HPDE6-E6E7 (cell line): ENCODE results near the gene PROSER3.
"Not testable (repeated sequence)": the region's sequence is repeated elsewhere in the genome, so short reads cannot be mapped to it uniquely, and the experiment has no call there.

Experiments used
- DNase-seq: peaks from one replicate; pipeline ENCODE4 v3.0.0; 2011; ENCODE audit warnings: missing footprints; ENCODE audit errors: extremely low spot score

The PROSER3 gene

DNA sequence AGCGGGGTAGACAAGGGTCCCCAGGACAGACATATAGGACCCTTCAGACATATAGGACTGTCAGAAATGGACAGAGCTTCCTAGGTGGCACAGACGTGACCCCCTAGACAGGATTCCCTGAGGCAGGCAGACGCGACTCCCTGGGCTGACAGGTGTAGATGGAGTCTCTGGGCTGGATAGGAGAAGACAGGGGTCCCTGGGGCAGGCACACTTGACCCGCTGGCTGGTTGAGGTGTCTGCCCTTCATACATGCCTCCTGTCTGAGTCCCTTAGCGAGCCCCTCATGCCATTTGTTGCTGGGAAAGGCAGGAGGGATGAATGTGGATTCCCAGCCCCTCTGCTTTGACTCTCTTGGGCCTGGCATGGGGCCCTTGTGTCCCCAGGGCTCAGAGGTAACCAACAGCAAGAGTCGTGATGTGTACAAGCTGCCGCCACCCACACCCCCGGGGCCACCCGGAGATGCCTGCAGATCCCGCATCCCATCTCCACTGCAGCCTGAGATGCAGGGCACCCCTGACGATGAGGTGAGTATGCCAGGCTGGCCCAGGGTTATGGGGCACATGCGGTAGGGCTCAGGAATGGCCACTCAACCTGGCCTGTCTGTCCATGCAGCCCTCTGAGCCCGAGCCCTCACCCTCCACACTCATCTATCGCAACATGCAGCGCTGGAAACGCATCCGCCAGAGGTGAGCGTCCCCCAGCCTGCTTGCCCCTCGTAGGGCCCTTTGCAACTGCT is 4.2 kb upstream of the PROSER3 start:
- DNase-seq: no peak

- DNase-seq: no peak
Observed at GRCh38 chr19:35754370-35755130, 3.4 kb upstream of the PROSER3 start.

- DNase-seq: no peak
Observed at GRCh38 chr19:35755131-35755549, 2.8 kb upstream of the PROSER3 start.

DNA sequence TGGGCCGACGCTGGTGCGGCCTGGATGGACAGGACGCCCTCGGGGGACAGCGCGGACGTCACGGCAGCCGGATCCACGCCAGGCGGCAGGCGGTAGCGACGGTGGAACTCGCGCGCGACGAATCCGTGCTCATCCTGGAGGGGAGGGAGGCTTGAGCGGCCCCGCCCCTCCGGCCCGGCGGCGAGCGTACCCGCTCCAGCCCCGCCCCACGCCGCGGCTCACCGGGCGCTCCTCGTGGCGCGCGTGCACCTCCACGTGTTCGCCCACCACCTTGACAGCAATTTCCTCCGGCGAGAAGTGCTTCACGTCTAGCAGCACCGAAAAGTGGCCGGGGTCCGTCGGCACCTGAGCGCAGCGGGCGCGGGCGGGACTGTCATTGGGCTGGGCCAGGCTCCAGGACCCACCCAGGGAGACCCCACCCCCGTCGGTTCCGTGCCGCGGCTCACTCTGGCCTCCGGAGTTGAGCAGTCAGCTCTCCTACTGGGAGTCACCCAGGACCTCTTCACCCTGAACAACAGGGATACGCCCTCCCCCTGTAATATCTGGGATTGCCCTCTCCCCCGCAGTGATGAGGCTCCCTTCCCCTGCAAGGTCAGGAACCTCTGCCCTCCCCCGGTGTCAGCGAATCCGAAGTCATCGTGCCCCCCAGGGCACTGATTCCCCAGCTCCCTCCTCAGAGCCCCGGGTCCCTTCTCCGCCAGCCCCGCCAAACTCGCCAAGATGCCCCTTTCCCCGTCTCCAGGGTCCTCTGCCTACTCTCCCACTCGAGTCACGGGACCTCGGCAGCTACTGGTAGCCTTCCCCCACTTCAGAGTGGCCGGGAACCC is 2.2 kb upstream of the PROSER3 start:
- DNase-seq: no peak

DNA sequence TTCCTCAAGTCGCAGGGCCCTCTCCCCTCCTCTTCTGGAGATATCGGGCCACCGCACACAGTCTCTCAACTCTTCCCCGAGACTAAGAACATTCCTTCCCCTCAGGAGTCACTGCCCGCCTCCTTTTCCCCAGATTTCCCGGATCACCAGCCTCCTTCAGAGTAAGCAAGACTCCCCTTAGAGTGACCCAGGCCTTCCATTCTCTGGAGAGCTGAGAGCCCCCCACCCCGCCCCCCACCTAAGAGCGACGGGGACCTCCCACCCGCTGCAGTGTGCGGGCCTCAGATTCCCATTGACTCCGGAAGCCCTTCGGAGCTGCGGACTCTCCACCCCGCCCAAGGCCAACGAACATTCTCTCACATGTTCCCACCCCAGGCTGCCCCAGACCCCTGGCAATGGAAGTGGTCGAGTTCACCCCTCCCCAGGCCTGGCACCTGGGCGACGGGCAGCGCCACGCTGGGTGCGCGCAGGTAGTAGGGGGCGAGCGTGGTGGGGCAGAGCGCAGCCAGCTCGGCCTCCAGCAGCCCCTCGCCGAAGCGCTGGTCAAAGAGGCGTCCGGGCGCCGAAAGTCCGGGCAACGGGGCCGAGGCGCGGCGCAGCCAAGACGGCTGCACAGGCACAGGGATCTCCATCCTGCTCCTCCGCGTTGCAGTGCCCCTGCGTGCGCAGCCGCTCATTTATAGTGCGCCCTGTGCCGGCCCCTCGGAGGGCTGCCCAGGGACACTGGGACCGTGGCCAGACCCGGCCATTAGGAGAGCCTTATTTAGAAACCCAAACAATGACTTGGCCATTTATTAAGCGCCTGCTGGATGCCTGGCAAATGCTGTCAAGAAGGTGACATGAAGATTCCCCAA is 1.4 kb upstream of the PROSER3 start, which contains the start of gene HSPB6:
HSPB6 (minus strand) TSS at position 653 of the 854 bp plus-strand sequence; CDS start at position 632, 21 bp downstream.
- no peak for DNase-seq

DNA sequence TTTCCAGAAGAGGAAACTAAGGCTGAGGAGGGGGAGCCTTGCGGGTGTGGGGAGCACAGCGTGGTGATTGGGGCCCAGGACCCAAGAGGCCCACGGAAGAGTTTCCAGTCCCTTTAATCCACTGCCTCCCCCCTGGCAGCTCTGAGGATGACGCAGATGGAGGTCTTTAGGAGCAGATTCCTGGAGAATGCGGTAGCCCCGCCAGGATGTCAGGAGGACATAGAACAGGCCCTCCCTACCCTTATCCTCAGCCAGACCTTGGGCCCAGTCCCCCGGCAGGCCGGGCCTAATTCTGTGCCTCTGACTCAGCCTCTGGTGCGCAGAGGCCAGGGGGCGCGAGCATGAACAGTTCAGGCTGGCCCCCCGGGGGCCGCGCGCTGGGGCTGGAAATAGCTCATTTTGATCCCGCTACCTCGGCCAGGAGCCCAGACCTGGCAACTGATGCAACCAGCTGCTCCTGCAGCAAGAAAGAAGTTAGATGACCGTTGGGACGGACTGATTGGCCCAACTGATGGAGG is 686 bp upstream of the PROSER3 start:
- DNase-seq: peak; percentile 29

GRCh38 chr19:35759697-35760096 is 1.7 kb downstream of the PROSER3 start:
- DNase-seq: no peak

DNA sequence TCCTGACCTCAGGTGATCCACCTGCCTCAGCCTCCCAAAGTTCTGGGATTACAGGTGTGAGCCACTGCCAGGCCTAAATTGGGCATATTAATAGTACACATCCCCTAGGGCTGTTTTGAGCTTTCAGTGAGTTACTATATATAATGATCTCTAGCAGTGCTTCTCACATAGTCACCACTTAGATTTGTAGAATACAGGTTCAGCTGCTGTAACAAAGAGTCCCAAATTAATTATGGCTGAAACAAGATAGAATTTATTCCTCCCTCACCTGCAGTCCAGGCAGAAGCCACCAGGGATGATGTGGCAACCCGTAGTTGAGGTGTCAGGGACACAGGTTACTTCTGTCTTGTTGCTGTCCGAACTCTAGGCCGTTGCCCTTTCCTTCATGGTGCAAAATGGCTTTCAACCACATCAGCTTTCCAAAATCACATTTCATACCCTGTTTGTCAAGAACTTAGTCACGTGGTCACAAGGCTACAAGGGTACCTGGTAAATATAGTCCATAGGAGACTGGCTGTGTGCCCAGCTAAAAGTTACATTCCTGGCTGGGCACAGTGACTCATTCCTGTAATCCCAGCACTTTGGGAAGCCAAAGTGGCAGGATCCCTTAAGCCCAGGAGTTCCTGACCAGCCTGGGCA is 2.9 kb downstream of the PROSER3 start:
- no peak for DNase-seq

DNA sequence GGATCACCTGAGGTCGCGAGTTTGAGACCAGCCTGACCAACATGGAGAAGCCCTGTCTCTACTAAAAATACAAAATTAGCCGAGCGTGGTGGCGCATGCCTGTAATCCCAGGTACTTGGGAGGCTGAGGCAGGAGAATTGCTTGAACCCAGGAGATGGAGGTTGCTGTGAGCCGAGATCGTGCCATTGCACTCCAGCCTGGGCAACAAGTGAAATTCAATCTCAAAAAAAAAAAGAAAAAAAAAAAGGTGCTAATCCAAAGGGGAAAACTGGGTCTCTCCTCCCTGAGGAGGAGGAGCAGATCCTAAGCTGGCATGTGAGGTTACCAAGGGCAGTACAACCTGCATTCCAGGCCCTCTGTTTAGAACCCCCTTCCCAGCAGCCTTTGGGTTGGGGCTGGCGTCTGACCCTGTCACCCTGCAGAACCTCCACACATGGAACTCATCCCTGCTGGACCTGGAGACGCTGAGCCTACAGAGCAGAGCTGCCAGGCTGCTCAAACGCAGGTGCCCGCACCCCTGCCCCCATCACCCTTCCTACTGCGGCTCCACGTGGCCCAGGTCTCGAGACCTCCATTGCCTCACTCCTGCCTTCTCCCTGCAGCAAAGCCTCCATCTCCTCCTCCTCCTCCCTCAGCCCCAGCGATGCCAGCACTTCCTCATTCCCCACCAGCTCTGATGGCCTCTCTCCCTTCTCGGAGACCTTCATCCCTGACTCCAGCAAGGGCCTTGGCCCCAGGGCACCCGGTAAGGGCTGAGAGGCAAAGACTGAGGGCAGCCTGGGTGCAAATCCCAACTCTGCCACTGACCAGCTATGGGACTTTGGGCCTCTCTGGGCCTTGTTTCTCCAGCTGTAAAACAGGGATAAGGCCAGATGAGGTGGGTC is 6.7 kb downstream of the PROSER3 start:
- DNase-seq: no peak

DNA sequence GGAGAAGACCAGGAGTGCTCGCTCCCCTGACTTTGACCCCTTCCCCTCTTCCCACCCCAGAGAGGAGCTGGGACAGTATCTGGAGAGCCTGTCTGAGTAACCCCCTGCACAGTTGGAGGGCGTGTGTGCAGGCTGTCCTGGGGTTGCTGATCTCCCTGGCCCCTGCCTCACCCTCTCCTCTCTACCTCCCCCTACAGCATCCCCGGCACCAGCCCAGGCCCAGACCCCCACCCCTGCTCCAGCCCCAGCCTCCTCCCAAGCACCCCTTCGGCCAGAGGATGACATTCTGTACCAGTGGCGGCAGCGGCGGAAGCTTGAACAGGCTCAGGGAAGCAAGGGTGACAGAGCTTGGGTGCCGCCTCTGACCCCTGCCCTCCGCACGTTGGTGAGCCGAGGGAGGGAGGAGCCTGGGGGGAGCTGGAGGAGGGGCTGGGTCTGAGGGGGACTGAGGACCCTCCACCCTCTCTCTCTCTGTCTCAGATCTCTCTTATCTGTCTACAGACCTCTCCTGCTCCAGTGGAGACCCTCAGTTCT is 8.7 kb downstream of the PROSER3 start:
- no peak for DNase-seq

DNA sequence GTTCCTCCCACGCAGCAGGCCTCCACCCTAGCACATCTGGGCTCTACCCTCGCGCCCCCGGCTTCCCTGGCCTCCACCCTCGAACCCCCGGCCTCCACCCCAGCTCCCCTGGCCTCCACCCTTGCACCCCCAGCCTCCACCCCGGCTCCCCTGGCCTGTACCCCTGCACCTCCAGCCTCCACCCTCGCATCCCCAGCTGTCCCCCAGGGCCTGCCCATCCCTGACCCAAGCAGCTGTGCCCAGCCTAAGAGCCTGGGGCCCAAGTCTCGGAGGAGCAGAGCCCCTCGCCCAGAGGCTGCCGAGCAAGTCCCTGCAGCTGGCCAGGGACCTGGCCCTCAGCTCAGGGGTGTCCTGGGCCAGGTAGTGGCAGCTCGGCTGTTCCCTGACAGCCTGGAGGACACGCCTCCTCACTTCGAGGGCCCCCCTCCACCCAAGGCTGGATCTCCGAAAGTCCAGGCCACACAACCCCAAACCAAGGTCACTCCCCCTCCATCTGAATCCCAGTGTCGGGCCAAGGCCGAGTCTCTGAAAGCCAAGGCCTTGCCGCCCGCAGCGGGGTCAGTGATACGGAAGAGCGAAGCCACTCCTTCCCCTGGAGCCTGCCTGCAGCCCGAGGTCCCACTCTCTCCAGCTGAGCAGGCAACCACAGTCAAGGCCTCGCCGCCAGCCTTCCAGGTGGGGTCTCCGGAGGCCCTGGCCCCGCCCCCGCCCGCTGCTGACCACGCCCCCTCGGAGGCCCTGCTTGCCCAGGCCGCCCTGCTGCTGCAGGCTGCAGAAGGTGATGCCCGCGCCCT is 9.5 kb downstream of the PROSER3 start:
- DNase-seq: no peak

DNA sequence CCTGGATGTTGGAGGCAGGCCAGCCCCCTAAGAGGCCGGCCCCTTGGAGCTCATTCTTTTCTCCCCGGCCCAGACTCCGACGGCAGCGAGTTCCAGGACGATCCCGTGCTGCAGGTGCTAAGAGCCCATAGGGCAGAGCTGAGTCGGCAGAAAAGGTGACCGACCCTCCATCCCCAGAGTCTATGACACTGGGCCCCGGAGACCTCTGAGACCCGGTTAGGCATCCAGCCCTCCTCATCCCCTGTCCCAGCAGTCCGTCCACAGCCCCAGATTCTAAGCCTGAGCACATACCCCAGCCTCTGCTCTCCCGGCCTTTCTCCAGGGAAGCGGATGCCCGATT is 10.1 kb downstream of the PROSER3 start:
- no peak for DNase-seq

- DNase-seq: not testable (repeated sequence)
Observed at GRCh38 chr19:35772362-35772761, 14.4 kb downstream of the PROSER3 start.

DNA sequence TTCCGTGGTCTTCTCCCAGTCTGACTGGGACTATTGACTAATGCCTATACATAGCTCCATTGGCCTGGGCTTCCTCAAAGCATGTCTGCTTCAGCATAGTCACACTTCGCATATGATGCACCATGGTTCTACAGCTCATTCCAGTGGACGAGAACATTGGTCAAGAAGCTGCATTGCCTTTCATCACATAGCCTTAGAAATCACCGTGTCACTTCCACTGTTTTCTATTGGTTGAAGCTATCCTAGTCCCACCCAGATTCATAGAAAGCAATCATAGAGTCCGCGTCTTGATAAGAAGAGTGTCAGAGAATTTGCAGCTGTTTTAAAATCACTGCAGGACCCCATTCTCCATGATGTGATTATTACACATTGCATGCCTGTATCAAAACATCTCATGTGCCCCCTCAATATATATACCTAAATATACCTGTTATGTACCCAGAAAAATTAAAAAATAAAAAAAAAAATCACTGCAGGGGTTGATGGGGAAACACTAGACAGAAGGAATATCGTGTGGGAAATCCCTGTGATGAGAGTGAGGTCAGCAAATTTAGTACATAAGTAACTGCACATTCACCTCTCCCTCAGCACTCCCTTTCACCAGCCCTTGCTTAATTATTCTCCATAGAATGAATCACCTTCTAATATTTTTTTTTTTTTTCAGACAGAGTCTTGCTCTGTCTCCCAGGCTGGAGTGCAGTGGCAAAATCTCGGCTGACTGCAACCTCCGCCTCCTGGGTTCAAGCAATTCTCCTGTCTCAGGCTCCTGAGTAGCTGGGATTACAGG is 15.2 kb downstream of the PROSER3 start:
- no peak for DNase-seq

DNA sequence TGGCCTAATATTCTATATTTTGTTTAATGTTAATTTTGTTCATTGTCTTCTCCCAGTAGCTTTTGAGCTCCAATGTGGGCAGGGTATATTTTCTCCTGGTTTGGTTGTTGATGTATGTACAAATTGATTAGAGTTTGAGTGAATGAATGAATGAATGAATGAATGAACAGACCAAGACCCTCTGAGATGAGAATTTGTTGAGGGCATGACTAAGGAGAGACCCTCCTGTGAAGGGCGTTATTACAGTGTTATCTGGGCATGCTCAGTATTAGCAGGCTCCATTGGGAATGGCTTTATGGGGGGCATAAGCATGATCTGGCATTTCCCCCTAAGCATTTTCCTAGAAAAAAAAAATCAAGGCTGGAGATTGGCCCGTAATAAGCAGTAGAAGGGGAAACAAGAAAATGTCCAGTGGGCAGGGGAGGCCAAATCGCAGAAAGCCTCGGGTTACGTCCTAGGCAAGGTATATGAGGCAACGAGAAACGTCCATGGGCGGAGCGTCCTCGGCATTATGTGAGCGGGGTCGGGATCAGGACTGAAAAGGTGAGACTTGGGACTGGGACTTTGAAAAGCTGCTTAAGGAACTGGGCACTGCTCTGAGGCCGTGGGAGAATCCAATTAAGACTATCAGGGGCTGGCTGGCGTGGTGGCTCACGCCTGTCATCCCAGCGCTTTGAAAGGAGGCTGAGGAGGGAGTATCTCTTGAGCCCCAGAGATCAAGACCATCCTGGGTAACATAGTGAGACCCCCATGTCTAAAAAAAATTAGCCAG is 16.5 kb downstream of the PROSER3 start:
- no peak for DNase-seq

GRCh38 chr19:35775046-35775297 is 17.0 kb downstream of the PROSER3 start:
- DNase-seq: no peak
